NCI-H2227 treated with DMSO at 0.1 percent for 48 hours (cell line): ENCODE data around the gene PRODH.
A peak's percentile ranks its signal among the peaks of the same experiment; 100 is the strongest.
"Not testable (repeated sequence)": the region's sequence is repeated elsewhere in the genome, so short reads cannot be mapped to it uniquely, and the experiment has no call there.

Source experiments
- DNase-seq: peaks from one replicate; lab custom pipeline; 2025; lab: John Stamatoyannopoulos, UW

The PRODH gene, protein sequence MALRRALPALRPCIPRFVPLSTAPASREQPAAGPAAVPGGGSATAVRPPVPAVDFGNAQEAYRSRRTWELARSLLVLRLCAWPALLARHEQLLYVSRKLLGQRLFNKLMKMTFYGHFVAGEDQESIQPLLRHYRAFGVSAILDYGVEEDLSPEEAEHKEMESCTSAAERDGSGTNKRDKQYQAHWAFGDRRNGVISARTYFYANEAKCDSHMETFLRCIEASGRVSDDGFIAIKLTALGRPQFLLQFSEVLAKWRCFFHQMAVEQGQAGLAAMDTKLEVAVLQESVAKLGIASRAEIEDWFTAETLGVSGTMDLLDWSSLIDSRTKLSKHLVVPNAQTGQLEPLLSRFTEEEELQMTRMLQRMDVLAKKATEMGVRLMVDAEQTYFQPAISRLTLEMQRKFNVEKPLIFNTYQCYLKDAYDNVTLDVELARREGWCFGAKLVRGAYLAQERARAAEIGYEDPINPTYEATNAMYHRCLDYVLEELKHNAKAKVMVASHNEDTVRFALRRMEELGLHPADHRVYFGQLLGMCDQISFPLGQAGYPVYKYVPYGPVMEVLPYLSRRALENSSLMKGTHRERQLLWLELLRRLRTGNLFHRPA

DNA sequence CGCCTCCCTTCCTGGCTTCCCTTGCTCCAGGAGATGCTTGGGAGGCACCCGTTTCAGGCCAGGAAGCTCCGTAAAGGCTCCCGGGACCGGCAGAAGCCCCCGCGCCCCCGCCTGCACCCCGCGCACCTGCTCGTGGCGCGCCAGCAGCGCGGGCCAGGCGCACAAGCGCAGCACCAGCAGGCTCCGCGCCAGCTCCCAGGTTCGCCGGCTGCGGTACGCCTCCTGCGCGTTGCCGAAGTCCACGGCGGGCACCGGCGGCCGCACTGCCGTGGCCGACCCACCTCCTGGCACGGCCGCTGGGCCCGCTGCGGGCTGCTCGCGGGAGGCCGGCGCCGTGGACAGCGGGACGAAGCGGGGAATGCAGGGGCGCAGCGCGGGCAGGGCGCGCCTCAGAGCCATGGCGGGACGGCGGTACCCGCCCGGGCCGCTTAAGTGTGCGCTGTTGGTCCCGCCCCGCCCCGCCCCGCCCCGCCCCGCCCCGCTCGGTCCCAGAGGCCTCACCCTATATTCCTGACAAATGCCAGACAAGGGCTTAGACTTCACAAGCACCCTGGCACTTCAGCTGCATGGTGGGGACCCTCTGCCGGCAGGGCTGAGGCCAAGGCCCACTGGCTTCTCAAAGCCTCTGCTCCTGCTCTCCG lies at the start of gene PRODH:
PRODH (minus strand) TSS at position 405 of the 641 bp plus-strand sequence; CDS start at position 399, 6 bp downstream.
- DNase-seq = no peak

DNA sequence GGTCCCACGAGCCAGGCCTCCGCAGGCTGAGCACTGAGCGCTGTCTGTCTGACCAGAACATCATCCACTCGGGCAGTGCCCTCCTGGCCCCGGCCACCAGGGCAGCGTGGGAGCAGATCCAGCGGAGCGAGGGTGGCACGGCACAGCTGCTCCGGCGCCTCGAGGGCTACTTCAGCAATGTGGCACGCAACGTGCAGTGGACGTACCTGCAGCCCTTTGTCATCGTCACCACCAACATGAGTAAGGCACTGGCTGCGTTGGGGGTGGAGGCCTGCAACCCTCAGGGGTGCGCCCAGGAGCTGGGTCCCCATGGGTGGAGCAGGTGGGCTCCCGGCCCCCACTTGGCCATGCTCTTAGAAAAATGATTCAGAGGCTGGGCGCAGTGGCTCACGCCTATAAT lies 49.7 kb upstream of the PRODH start:
- no peak for DNase-seq

DNA sequence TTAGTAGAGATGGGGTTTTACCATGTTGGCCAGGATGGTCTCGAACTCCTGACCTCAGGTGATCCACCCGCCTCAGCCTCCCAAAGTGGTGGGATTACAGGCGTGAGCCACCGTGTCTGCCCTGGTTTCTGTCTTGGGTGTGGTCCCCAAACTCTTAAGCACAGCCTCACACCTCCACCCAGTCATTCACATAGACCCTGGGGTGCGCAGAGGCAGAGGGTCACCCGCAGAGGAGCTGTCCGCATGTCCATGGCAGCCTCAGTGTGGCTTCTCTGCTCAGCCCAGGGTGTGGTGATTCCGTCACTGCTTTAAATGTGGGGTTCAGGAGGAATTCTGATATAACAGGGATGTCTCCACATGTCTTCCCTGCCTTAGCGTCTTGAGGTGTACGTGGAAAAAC lies 48.5 kb upstream of the PRODH start:
- no peak for DNase-seq

DNA sequence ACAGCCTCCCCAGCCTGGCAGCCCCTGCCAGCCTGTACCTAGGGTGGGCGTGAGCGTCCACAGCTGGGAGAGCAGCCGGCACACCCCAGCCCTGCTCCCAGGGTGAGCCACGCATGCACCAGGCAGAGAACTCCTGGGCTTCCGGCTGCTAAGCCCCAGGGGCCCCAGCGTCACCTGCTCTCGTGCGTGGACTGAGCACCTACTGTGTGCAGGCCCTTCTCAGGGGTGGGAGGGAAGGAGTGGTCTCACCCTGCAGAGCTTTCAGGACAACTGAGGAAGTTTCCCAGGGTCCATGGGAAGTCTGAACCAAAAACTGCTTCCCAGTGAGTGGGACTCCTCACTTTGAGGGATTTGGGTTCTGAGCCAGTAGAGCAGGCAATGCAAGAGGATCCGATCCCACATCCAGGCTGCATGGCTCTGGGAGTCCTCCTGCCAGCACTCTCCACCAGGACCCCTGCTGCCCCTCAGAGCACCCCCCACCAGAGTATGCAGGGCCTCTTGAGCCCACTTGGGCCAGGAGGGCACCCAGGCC lies 47.1 kb upstream of the PRODH start:
- no peak for DNase-seq

DNA sequence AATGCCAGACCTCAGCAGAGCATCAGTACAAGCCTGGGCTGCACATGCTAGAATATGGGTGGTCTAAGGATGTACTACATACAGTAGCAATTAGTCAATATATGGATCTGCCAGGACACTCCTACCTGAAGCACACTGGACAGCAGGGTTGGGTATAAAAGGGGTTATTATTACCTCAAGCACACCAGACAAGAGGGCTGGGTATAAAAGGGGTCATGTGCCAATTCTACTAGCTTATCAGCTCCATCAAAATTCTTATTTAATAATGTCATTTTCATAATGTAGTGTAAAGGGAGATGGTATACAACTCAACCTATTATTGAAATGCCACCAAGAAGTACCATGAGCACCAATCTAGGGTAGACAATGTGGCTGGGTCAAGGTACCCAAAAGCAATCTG lies 44.7 kb upstream of the PRODH start:
- no peak for DNase-seq

DNA sequence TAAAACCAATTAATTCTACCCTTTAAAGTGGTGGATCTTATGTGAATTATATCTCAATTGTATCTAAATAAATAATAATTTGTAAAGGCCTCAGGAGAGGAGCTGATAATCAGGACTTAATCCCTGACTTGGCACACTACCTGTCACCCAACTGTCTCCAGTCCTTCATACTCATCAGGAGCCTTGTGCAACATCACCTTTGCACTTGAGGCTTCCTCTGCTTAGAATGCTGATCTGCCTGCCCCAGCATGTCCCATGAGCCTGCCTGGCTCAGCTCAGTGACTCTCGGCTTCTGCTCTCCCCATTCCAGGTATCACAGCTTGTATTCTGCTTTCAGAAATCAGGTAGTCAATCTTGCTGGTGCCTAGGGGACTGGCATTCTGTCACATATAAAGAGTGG lies 43.9 kb upstream of the PRODH start:
- DNase-seq = no peak

DNA sequence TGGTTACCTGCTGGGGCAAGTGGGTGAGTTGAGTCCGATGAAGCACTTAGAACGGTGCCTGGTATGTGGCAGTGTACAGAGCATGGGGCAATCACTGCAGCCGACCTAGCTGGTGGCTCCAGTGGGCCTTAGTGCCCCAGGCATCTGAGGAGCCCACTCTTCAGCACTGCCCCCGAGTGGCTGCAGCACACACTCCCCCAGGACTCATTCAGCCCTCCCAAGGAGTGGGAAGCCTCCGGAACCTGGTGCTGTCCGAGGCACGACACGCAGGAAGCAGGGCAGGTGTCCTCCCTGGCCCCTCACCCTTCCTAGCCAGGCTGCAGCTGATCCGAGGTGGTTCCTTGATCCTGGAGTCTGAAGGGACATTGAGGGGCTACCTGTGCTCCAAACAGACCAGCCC lies 42.4 kb upstream of the PRODH start:
- no peak for DNase-seq

DNA sequence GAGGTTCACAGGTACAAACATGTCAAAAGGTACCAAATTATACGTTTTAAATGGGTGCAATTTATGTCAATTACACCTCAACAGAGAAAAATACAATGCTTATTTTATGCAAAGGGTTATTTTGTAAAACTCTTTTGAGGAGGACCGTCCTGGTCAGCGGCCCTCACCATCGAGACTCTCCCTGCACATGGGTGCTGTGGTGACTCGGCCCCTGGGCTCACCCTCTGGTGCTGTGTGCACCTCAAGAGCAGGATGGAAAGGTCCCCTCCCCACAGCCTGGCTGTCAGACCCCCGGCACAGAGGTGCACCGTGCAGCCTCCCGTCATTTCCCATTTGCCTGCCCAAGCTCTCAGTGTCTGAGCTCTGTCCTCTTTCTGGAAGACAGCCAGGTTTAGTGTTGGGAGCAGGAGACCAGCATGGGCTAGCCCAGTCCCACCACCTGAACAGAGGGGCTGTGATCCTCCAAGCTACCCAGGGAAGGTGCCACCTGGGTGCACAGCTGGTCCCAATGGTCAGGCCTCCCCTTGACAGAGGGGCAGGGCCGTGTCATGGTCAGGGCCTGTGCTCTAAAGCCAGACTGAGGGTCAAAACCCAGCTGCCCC lies 41.8 kb upstream of the PRODH start:
- DNase-seq = no peak

DNA sequence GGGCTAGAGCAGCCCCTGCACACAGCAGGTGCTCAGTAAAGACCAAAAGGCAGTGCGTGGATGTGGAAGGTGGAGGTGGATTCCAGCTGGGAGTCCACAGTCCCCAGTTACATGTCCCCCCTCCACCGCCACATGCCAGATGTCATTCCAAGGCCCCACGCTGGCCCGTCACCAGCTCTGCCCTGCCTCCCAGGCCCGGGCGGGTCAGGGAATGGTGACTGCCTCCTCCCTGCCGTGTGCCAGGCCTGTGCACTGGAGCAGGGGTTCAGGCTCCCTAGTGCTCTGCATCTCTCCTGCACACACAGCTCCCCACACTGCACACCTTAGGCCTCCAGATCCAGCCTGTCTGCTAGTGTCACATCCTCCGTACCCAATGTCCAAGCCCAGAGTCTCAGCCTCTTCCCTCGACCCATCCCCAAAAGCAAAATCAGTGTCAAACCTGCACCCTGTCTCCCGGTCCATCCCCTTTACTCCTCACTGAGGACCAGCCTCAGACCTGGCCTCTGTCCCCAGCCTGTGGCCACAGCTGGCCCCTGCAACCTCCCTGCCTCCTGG lies 40.2 kb upstream of the PRODH start:
- DNase-seq = no peak

DNA sequence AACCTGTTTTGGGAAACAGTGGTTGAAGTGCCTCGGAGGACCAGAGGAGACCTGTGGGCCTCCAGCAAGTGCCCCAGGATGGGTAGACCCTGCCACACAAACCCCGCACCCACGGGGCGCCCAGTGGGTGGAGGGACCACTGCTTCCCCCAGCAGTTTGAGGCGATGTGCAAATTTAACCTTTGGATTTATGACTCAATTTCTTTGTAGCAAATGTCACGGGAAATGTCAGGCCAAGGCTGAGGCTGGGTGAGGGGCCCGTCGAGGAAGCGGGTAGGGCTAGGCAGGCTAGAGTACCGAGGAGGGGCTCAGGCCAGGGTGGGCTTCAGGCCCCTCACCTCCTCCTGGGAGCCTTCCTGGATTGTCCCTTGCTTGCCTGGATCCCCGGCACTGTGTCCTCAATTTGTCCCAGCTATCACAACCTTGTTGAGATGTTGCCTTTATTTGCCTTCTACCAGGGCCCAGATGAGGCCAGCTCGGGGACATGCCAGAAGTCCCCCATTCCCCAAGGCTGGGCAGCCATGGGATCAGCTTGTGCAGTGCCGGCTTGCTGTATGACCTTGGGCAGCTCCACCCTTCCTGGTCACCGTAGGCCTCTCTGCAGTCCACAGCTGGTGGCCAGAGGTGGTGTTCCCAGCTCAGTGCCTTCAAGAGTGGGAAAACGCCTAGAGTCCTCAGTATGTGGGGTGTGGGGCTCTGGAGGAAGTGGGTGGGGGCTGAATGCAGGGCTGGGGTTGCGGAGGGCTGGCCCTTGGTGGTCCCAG lies 39.5 kb upstream of the PRODH start:
- no peak for DNase-seq

DNA sequence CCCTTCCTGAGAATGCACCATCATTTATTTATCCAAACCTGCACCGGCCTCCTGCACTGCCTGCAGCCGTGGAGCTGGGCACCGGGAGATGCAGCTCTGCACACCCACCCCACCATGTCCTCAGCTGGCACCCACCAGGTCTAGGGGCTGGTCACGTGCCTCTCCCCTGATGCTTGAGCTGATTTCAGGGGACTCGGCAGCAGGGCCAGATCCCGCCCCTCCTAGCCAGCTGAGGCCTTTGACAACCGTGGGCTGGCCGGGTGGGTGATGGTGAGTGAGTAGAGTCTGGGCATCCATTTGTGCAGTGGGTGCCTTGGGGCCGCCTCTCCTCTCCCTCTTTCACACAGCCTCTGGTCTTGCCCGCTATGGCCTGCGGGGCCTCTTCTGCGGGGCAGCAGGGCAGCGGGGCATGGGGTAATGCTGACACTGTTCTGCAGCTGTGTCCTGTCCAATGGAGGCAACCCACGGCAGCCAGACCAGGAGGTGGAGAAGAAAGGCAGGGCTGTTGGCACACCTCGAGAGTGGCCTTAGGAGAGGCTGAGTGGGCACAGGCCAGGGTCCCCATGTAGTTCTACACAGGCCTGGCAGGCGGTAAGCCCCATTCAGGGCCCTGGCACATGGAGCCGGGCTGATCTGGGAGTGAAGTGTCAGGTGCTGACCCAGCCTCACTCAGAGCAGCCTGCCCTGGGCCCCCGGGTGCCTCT lies 38.5 kb upstream of the PRODH start:
- DNase-seq = no peak

DNA sequence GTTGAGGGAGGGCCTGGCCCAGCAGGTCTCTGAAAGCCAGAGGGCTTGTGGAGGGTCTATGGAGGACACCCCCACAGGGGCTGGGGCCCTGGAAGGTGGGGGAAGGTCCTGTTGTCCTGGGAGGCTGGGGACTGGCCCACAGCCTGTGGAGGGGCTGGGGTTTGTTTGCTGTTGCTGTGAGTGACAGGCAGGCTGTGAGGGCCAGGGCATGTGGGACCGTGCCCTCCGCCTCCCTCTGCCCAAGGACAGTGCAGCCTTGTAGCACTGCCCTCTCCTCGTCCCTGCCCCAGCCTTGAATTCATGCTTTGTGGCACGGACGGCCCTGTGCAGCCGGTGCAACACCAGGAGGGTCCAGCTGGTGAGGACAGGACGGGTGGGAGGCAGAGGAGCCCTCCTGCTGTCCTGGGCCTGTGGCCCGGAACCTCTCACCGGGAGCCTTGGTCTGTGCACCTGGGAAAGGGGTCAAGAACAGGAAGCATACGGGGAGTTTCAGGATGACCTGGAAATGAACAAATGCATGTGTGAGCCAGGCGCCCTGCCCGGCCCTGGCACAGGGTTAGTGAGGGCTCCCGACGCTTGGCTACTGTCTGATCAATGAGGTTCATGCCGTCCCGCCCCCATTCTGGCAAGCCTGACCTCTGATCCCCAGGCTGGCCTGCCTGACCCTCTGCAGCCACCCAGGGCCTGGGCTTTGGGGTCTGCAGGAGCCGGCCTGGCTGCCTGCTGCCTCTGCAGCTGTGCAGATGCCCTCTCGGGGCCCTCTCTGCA lies 37.4 kb upstream of the PRODH start:
- no peak for DNase-seq

DNA sequence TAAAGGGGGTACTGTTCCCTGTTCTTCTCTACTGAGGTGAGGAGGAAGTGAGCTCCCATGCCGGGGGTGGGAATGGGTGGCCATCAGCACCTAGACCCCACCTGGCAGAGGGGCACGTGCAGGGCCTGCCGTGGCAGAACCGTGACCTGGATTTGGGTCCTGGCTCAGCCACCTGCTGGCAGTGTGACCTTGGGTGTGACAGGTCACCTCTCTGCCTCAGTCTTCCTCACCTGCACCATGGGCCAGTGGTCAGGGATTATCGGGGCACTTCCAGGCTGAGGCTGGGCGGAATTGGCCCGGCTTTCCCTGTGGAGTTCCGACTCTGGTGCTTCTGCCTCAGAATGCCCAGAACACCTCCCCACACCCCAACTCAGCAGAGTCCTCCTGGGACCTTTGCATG lies 36.5 kb upstream of the PRODH start:
- not testable (repeated sequence) for DNase-seq

DNA sequence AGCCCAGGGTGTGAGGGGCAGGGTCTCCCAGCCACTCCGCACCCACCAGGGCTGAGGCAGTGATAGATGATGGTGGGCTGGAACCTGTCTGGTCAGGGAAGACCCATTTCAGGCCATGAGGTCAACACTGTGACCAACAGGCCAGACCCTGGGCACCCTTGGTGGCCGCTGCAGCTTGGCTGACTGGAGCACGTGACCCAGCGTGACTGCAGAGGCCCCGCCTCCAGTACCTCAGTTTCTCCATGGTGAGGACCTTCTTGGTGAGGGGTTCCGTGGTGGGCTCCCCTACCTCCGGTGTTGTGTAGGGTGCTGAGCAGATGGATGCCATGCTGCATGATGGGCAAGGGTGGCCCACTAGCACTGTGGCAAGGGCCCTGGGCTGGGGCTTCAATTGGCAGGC lies 35.9 kb upstream of the PRODH start:
- DNase-seq = not testable (repeated sequence)

DNA sequence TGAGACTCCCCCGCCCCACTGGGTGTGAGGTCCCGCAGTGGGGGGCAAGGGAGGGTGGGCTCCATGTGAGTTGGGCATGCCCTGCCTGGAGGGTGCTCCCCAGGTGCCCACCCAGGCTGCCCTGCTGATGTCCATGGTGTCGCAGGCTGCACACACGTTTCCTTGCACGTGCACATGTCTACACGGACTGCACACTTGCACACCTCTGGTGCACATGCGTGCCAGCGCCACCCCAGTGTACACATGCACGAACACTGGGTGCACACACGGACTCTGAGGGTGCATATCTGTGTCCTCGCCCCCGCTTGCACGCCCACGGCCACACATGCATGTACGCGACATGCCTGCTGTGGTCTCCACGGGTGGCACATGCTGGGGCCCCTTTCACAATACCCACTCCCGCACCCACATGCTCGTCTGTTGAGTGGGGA lies 35.2 kb upstream of the PRODH start:
- DNase-seq = no peak

DNA sequence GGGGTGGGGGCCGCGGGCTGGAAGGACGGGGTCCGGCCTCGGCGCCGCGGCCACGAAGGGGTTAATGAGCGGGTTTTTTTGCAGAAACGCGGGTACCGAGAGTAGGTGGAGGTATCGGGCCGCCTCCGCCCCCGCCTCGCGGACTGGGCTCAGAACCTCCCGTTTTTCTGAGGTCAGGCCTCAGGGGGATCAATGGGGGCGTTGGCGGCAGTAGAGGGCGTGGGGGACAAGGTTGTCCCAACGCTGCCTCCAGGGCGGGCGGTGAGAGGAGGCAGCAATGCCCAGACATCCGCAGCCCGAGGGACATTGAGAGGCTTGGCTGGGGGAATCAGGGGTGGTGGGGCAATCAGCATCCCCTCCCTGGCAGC lies 34.8 kb upstream of the PRODH start:
- DNase-seq = no peak

DNA sequence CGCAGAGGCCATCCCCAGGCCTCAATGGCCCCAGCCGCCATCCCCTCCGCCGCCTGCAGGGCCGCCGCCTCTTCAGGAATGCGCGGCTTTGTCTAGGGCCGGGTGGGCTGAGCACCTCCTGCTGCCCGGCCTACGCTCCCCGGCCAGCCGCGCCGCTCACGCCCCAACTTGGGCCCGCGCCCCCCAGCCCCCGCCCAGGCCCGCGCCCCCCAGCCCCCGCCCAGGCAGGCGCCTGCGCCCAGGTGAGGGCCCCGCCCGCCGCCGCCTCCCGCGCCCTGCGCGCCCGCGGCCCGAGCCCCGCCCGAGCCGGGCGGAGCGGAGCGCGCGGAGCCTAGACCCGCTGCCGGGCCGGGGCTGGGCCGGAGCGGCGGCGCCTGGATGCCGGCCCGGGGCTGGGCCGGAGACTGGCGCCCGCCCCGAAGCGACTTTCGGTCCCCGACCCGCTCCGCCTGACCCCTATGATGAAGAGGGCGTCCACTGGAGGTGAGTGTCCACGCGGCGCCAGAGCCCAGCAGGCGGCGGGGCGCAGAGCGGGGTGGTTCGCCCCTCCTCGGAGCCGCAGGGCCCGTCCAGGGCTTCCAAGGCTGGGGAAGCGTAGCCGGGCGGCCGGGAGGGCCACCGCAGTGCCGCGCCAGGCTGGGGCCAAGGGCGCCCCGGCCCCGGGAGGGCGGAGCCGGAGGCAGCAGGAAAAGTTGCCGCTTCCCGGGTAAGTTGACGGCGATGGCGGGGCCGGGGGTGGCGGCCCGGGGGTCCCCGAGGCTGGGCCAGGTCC lies 34.3 kb upstream of the PRODH start:
- peak; percentile 33 for DNase-seq

DNA sequence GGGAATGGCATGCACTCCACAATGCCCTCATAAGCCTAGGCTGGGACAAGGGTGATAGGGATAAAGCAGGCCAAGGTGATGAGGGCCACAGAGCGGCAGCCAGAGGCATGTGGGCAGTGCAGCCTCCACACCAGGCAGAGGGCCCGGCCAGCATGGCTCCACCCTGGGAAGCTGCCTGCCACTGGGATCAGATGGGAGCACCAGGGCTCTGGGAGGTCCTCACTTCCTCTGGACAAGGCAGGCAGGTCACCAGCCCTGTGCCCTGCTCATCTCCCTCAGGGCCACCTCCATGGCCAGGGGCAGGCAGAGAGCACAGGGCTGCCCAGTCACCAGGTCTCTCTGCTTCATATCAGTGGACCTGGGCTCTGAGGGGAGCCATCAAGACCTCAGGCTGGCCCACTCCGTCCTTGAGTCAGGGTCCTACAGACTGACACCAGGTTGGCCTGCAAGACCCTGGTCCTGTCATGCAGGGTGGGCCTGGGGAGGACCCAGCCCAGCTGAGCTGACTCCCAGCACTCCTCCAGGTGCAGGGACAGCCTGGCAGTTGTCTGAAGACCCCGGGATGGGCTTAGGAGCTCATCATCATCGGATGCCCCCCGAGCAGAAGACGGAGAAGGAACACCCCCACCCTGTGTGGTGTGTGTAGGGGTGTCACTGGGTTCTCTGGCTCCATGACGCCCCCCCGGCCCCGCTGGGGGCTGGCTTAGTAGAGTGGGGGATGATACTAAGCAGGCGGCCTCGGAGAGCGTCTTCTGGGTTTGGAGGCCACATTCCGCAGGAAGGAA lies 33.3 kb upstream of the PRODH start:
- DNase-seq = not testable (repeated sequence)
